Panc1 (cell line): ENCODE measurements around the gene LMCD1. TPM values are rescaled to one million over a fixed set of nuclear protein-coding genes. Genes with fewer than 3 reads are reported as not detected.

ENCODE experiments used
- ATAC-seq: fragments of 200-7000 bp; cut with Tn5 transposase; 2 replicates; pipeline ENCODE4 v1.9.1; 2020; ENCODE audit warnings: mild to moderate bottlenecking, moderate library complexity
- BruUV-seq: library from RNA; stranded (reverse); fragments of 400-500 nt; replicated peaks from 2 replicates; lab custom pipeline; 2021; lab: Mats Ljungman, UMichigan
- CTCF ChIA-PET: fragments of 300-600 bp; sonication (Branson Sonifier 250); formaldehyde crosslinking; loops from one replicate; lab custom pipeline; 2022; ENCODE audit warnings: antibody characterized with exemption; lab: Charles Lee
- POLR2A ChIA-PET: fragments of 300-600 bp; sonication (Branson Sonifier 250); formaldehyde crosslinking; loops from one replicate; lab custom pipeline; 2022; ENCODE audit warnings: antibody characterized with exemption; lab: Charles Lee
- DNase-seq: peaks from one replicate; pipeline ENCODE4 v3.0.0-alpha.2; 2010; ENCODE audit warnings: low read depth, low spot score
- H3K27ac ChIP-seq: 2 replicates; pipeline ENCODE4 v1.5.1; 2011; ENCODE audit warnings: mild to moderate bottlenecking, low read length, inconsistent platforms
- H3K27me3 ChIP-seq: fragments of 200-500 bp; sonication (Bioruptor generic); 2 replicates; pipeline ENCODE4 v1.6.0; 2014; ENCODE audit warnings: low read length, inconsistent platforms; ENCODE audit not compliant: control insufficient read depth, insufficient read depth
- H3K36me3 ChIP-seq: fragments of 200-500 bp; sonication (Bioruptor generic); 2 replicates; pipeline ENCODE4 v1.5.1; 2014; ENCODE audit warnings: inconsistent platforms, mild to moderate bottlenecking, low read length, moderate library complexity; ENCODE audit not compliant: control insufficient read depth, insufficient read depth
- H3K4me1 ChIP-seq: 2 replicates; pipeline ENCODE4 v1.5.1; 2011; ENCODE audit warnings: inconsistent platforms, mild to moderate bottlenecking, low read length, moderate library complexity; ENCODE audit not compliant: control insufficient read depth, insufficient read depth
- H3K4me3 ChIP-seq, 2 experiments: 2 replicates each; pipeline ENCODE4 v1.5.1; 2011 to 2012; ENCODE audit warnings: low read depth in 2 of 2, low read length in 2 of 2, mild to moderate bottlenecking in 2 of 2, inconsistent platforms in 1 of 2, moderate library complexity in 1 of 2
- H3K9me3 ChIP-seq: fragments of 200-500 bp; sonication (Bioruptor generic); 2 replicates; pipeline ENCODE4 v1.5.1; 2014; ENCODE audit warnings: low read depth, mild to moderate bottlenecking, inconsistent platforms, low read length, moderate library complexity; ENCODE audit not compliant: control insufficient read depth, insufficient read depth
- POLR2AphosphoS5 ChIP-seq: IDR thresholded peaks from 2 replicates; pipeline ENCODE4 v1.6.1; 2012; ENCODE audit warnings: mild to moderate bottlenecking, low read depth, low read length, moderate library complexity
- SIN3A ChIP-seq: IDR thresholded peaks from 2 replicates; pipeline ENCODE4 v1.6.1; 2012; ENCODE audit warnings: low read depth, mild to moderate bottlenecking, low read length, moderate library complexity, borderline replicate concordance; ENCODE audit not compliant: insufficient read depth
- TCF7L2 ChIP-seq: IDR thresholded peaks from 2 replicates; pipeline ENCODE4 v1.6.1; 2011; ENCODE audit warnings: mild to moderate bottlenecking, low read depth, low read length, inconsistent platforms
- in situ Hi-C: cut with HindIII; loops from 2 replicates; pipeline ENCODE4 v1.10.0; 2016; ENCODE audit warnings: low sequenced_read_pairs, low pct_unique_long_range_greater_than_20kb
- intact Hi-C: fragments of 100-400 bp; cut with micrococcal nuclease; formaldehyde crosslinking; loops from one replicate; pipeline ENCODE4 v1.10.0; 2022; ENCODE audit not compliant: unreplicated experiment
- total RNA-seq: library from RNA; stranded (reverse); gene quantifications from one replicate; pipeline ENCODE4 v1.2.1, GENCODE V29; 2021; ENCODE audit not compliant: unreplicated experiment
- TF ChIP-seq, protein P1 (sequence below): fragments of 450-650 bp; IDR thresholded peaks from 2 replicates; pipeline ENCODE4 v1.5.1; 2017; ENCODE audit warnings: mild to moderate bottlenecking
- TF ChIP-seq, protein P2 (sequence below), 2 experiments: IDR thresholded peaks; 2 replicates each; pipeline ENCODE4 v1.6.1; 2011 to 2012; ENCODE audit warnings: low read depth in 2 of 2, control low read depth in 1 of 2, low read length in 1 of 2, mild to moderate bottlenecking in 1 of 2, moderate library complexity in 1 of 2; ENCODE audit not compliant: insufficient read depth in 1 of 2

Gene LMCD1
- total RNA-seq, 1 experiment from 2014 or later: 24.8 TPM

DNA sequence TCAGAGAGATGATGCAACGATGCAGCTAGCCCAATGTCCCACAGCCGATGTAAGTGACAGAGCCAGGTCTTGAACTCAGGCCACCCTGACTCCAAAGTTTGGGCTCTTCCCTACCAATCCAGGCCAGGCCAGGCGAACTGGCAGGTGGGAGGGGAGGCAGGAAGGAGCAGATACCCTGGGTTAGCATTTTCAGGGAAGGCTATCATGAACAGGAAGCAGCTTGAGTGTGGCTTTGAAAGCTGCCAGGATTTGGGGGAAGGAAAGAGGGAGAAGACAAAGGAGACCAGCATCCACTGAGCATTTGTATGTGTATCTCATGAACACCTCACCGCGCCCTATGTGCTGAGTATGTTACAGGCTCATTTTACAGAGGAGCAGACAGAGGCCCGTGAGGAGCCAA lies 38.8 kb downstream of the LMCD1 start:
- Histone ChIP-seq H3K27me3 (no peaks in the 10 kb centered on the region), H3K9me3 (no peaks in the 10 kb centered on the region), H3K36me3 (0 out of 2 replicates have a peak, but pooled peaks cover 3% of the 10 kb centered on the region), H3K4me3 (no peak overlapping the region), H3K4me1 (no peaks in the 10 kb centered on the region), H3K27ac (no peak overlapping the region)
- DNase-seq: no peak
- POLR2A ChIA-PET: no interaction called here
- CTCF ChIA-PET: no interaction called here
- ATAC-seq: no peak
- TF ChIP-seq TCF7L2: no peak
- TF ChIP-seq, protein P1, sequence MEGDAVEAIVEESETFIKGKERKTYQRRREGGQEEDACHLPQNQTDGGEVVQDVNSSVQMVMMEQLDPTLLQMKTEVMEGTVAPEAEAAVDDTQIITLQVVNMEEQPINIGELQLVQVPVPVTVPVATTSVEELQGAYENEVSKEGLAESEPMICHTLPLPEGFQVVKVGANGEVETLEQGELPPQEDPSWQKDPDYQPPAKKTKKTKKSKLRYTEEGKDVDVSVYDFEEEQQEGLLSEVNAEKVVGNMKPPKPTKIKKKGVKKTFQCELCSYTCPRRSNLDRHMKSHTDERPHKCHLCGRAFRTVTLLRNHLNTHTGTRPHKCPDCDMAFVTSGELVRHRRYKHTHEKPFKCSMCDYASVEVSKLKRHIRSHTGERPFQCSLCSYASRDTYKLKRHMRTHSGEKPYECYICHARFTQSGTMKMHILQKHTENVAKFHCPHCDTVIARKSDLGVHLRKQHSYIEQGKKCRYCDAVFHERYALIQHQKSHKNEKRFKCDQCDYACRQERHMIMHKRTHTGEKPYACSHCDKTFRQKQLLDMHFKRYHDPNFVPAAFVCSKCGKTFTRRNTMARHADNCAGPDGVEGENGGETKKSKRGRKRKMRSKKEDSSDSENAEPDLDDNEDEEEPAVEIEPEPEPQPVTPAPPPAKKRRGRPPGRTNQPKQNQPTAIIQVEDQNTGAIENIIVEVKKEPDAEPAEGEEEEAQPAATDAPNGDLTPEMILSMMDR: no peak
- TF ChIP-seq, protein P2, sequence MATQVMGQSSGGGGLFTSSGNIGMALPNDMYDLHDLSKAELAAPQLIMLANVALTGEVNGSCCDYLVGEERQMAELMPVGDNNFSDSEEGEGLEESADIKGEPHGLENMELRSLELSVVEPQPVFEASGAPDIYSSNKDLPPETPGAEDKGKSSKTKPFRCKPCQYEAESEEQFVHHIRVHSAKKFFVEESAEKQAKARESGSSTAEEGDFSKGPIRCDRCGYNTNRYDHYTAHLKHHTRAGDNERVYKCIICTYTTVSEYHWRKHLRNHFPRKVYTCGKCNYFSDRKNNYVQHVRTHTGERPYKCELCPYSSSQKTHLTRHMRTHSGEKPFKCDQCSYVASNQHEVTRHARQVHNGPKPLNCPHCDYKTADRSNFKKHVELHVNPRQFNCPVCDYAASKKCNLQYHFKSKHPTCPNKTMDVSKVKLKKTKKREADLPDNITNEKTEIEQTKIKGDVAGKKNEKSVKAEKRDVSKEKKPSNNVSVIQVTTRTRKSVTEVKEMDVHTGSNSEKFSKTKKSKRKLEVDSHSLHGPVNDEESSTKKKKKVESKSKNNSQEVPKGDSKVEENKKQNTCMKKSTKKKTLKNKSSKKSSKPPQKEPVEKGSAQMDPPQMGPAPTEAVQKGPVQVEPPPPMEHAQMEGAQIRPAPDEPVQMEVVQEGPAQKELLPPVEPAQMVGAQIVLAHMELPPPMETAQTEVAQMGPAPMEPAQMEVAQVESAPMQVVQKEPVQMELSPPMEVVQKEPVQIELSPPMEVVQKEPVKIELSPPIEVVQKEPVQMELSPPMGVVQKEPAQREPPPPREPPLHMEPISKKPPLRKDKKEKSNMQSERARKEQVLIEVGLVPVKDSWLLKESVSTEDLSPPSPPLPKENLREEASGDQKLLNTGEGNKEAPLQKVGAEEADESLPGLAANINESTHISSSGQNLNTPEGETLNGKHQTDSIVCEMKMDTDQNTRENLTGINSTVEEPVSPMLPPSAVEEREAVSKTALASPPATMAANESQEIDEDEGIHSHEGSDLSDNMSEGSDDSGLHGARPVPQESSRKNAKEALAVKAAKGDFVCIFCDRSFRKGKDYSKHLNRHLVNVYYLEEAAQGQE (IDR thresholded peaks at IDR 0.05; ENCODE audit: insufficient read depth in 1 of 2, low read depth in 2 of 2, low read length in 1 of 2): no peak
- TF ChIP-seq POLR2AphosphoS5: no peak
- TF ChIP-seq SIN3A: no peak
- intact Hi-C loops (no loop called here), in situ Hi-C loops (no loop called here)
- BruUV-seq: no TSS peak

DNA sequence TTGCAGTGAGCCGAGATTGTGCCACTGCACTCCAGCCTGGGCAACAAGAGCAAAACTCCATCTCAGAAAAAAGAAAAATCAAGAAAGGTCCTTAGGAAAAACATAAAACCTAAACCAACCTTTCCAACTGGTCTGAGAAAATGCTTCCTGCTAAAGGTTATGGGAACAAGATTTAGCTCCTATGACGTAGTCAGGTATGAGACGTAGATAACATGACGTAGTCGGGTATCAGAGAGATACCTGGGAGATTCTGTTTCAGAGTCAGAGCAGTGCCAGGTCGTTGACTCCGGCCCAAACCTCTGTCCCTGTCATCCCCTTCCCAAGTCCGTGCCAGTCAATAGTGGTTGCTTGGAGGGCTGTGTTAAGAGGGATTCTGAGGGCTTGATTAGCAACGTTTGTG lies 39.9 kb downstream of the LMCD1 start:
- CTCF ChIA-PET: interaction anchor here (0.5 kb wide), 1 partner anchor 36 kb away, joined by 3 read pairs; no protein-coding TSS in a partner anchor

More for the DNA sequence above, 39.9 kb downstream of the LMCD1 start:
- intact Hi-C loops: no loop called here
- BruUV-seq: no TSS peak
- H3K36me3 ChIP-seq: 0 out of 2 replicates have a peak, but pooled peaks cover 3% of the 10 kb centered on the region
- no peak overlapping the region for H3K27ac ChIP-seq
- ATAC-seq (no peak), DNase-seq (no peak)
- in situ Hi-C loops: no loop called here
- H3K27me3 ChIP-seq: no peaks in the 10 kb centered on the region
- no peak overlapping the region for H3K4me3 ChIP-seq
- POLR2A ChIA-PET: no interaction called here
- no peaks in the 10 kb centered on the region for H3K4me1 ChIP-seq
- TF ChIP-seq, protein P1: no peak
- TF ChIP-seq, protein P2 (IDR thresholded peaks at IDR 0.05; ENCODE audit: insufficient read depth in 1 of 2, low read depth in 2 of 2, low read length in 1 of 2): no peak
- no peak for TF ChIP-seq SIN3A
- TF ChIP-seq POLR2AphosphoS5: no peak
- TF ChIP-seq TCF7L2: no peak
- no peaks in the 10 kb centered on the region for H3K9me3 ChIP-seq
